Coronary artery (tissue), 2 donors: ENCODE data around the gene SPATA13.
"Not testable (repeated sequence)": the region's sequence is repeated elsewhere in the genome, so short reads cannot be mapped to it uniquely, and the experiment has no call there.

Experiments used
- DNase-seq: peaks from one replicate; pipeline ENCODE4 v3.0.0-alpha.2; 2017; ENCODE audit warnings: low spot score
- H3K27ac ChIP-seq, 2 donors: fragments of 200-600 bp; sonication (generic); one replicate each; pipeline ENCODE4 v1.5.1; 2016 to 2019
- H3K4me3 ChIP-seq: fragments of 200-600 bp; sonication (generic); 2 replicates; pipeline ENCODE4 v1.5.1; 2016; ENCODE audit warnings: mild to moderate bottlenecking, moderate library complexity
- TF ChIP-seq, protein P1 (sequence below): fragments of 200-600 bp; sonication (generic); IDR thresholded peaks from one replicate; pipeline ENCODE4 v1.5.1; 2019; ENCODE audit warnings: antibody characterized with exemption

Gene SPATA13

DNA sequence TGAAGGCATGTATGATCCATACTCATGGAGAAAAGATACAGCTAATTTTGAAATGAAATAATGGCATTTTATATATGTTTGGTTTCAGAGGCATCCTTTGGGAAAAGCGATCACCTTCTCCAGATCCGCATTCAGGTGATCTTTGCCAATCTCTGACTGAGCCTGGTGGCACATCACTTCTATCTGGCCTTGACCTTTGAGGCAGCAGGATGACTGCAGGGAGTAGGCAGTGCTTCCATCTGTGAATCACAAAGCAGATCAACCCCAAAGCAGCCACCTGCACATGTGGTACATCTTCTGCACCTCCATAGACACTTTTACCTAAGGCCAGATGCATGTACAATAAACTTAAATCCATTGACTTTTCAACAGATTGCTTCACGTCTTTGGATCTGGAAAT, 53.4 kb downstream of the SPATA13 start:
- H3K27ac ChIP-seq = no peak overlapping the region
- DNase-seq = no peak
- TF ChIP-seq, protein P1, sequence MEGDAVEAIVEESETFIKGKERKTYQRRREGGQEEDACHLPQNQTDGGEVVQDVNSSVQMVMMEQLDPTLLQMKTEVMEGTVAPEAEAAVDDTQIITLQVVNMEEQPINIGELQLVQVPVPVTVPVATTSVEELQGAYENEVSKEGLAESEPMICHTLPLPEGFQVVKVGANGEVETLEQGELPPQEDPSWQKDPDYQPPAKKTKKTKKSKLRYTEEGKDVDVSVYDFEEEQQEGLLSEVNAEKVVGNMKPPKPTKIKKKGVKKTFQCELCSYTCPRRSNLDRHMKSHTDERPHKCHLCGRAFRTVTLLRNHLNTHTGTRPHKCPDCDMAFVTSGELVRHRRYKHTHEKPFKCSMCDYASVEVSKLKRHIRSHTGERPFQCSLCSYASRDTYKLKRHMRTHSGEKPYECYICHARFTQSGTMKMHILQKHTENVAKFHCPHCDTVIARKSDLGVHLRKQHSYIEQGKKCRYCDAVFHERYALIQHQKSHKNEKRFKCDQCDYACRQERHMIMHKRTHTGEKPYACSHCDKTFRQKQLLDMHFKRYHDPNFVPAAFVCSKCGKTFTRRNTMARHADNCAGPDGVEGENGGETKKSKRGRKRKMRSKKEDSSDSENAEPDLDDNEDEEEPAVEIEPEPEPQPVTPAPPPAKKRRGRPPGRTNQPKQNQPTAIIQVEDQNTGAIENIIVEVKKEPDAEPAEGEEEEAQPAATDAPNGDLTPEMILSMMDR = no peak
- H3K4me3 ChIP-seq = no peak overlapping the region

DNA sequence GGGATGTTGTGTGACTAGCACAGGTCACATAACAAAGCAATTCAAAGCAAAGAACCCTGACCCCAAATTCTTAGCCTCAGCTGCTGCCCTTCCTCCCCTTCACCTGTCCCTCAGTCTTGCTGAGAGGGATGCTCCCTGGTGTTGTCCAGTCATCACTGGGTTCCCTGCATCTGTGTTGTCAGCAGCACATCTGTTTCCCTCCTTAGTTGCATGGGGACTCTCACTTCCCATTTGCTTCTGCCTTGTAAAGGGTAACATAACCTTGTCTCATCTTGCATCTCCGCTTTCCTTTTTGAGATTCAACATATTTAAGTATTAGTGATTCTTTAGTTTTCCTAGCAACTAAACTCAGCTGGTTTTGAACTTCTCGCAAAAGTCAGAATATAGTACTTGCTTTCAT, 54.0 kb downstream of the SPATA13 start:
- TF ChIP-seq, protein P1 = no peak
- DNase-seq = no peak
- Histone ChIP-seq H3K4me3 (no peak overlapping the region), H3K27ac (no peak overlapping the region)

DNA sequence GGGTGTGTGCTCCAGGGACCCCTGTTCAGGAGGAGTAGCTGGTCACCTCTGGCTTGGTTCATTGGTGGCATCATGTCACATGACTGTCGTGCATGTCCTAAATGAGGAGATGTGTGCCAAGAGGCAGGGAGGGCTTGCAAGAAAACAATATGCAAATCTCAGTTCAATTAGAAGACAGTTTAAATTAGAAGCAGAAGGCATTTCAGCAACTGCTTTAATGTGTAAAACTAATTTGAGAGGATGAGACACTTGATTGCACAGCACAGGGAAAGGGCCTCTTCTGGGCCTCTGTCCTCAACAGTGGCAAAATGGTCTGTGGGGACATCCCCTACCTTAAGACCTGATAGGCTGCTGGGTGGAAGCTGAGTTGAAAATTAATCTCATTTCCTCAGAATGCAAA, 54.6 kb downstream of the SPATA13 start:
- DNase-seq = no peak
- H3K27ac ChIP-seq = peak overlapping the region in 1 of 2 donors; percentile 66
- H3K4me3 ChIP-seq = no peak overlapping the region
- TF ChIP-seq, protein P1 = no peak

DNA sequence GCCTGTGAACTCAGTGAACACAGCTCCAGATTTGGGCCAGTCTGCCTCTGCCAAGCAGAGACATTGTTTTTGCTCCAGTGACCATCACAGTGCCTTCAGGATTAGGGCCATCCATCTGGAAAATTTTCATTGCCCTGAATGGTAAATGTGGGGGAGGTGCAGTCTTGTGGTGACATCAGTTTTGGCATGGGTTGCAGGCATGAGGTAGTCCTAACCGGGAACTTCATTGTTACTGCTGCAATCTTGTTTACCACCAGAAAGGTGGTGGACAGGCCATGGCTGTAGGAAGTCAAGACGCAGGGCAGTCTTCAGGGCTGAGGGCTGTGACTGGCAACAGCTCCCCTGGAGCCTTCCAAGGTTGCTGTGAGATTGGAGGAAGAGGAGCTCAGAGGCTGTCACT, 55.2 kb downstream of the SPATA13 start:
- DNase-seq = no peak
- TF ChIP-seq, protein P1 = no peak
- peak overlapping the region in 1 of 2 donors; percentile 66 for H3K27ac ChIP-seq
- H3K4me3 ChIP-seq = no peak overlapping the region

DNA sequence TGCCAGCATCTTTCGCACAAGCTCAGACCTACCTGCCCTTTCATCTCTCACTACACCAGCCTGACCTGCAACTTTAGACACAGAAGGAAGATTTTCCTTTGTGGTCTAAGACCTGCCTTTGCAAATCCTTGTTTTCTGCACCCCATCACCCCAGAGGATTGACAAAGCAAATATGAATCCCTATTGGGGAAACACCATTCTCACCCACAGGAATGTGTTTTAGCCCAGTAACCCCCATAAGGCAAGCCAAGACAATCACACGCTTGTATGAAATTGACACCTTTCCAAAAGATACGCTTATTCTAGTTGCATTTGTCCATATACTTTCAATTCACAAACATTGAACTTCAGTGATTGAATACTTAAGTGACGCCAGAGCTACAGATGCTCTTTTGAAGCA, 55.7 kb downstream of the SPATA13 start:
- no peak overlapping the region for H3K4me3 ChIP-seq

DNA sequence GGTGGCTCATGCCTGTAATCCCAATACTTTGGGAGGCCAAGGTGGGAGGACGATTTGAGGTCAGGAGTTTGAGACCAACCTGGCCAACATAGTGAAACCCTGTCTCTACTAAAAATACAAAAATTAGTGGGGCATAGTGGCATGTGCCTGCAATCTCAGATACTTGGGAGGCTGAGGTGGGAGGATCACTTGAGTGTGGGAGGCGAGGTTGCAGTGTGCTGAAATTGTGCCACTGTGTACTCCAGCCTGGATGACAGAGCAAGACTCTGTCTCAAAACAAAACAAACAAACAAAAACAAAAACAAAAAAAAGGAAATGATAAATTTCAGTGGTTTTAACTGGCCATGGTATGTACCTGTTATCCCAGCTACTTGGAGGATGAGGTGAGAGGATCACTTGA, 56.3 kb downstream of the SPATA13 start:
- peak overlapping the region in 1 of 2 donors; percentile 66 for H3K27ac ChIP-seq
- H3K4me3 ChIP-seq, DNase-seq: not testable (repeated sequence)

More for the DNA sequence above, 55.7 kb downstream of the SPATA13 start:
- TF ChIP-seq, protein P1 = no peak
- H3K27ac ChIP-seq = peak overlapping the region in 1 of 2 donors; percentile 66
- no peak for DNase-seq

DNA sequence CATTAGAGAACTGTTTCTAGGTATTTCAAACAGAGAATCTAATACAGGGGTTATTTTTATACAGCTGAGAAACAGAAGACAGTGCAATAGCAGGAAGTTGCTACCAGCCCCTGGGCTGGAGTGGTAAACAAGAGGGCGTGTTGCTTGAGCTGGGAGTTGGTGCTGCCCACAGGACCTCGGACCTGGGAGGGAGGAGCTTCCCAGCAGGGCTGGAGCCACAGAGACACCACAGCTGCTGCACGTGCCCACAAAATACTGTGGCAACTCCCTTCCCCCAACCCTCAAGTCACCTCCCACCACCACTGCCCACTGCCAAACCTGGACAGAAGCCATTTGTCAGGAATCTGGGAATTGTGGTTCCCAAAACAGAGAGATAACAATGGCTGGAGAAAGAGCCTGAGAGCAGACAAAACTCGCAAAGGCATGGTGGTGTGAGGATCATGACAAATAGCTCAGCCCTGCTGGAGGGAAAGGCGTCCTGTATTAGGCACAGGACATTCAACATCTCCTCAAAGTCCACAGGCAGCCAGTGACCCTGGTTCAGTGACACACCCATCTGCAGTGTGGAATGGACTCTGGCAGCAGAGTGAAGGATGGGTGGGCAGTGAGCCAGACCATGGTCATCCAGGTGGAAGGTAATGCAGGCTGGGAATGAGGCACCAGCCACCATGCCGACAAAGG, 57.2 kb downstream of the SPATA13 start:
- H3K27ac ChIP-seq = peak overlapping the region; percentile 39 to 66
- DNase-seq = no peak

More for the DNA sequence above, 57.2 kb downstream of the SPATA13 start:
- H3K4me3 ChIP-seq = no peak overlapping the region
- TF ChIP-seq, protein P1 = no peak
